Endothelial cell of umbilical vein (primary cell): ENCODE measurements around the gene XXYLT1.

Experiments used
- EZH2 ChIP-seq: IDR thresholded peaks from 2 replicates; pipeline ENCODE4 v1.6.1; 2012; ENCODE audit warnings: borderline replicate concordance, low read depth, mild to moderate bottlenecking, moderate library complexity, low read length, inconsistent platforms; ENCODE audit not compliant: severe bottlenecking
- FOS ChIP-seq: IDR thresholded peaks from 2 replicates; pipeline ENCODE4 v1.6.1; 2011; ENCODE audit warnings: mild to moderate bottlenecking, low read length, moderate library complexity, borderline replicate concordance; ENCODE audit not compliant: insufficient read depth
- GATA2 ChIP-seq: IDR thresholded peaks from 2 replicates; pipeline ENCODE4 v1.7.0; 2011; ENCODE audit warnings: low read depth, mild to moderate bottlenecking, moderate library complexity, mixed read lengths, low read length; ENCODE audit not compliant: insufficient read length, insufficient read depth
- JUN ChIP-seq: IDR thresholded peaks from 2 replicates; pipeline ENCODE4 v1.6.1; 2011; ENCODE audit warnings: borderline replicate concordance, low read depth; ENCODE audit not compliant: insufficient read length, insufficient read depth
- MYC ChIP-seq: IDR thresholded peaks from one replicate; pipeline ENCODE4 v1.6.1; 2011; ENCODE audit warnings: mild to moderate bottlenecking, low read depth, low read length
- POLR2A ChIP-seq: IDR thresholded peaks from 2 replicates; pipeline ENCODE4 v1.6.1; 2012; ENCODE audit warnings: low read depth, mild to moderate bottlenecking, control low read depth, low read length
- POLR2AphosphoS5 ChIP-seq: IDR thresholded peaks from 2 replicates; pipeline ENCODE4 v1.6.1; 2012; ENCODE audit warnings: low read depth, mild to moderate bottlenecking, control low read depth, low read length, moderate library complexity; ENCODE audit not compliant: insufficient read depth
- TF ChIP-seq, protein P1 (sequence below), 2 donors: IDR thresholded peaks; 1 replicate in 1 of 2; 2 replicates in 1 of 2; pipeline ENCODE4 v1.5.1; 2011; ENCODE audit warnings: low read length in 2 of 2, mild to moderate bottlenecking in 2 of 2, moderate library complexity in 2 of 2, control low read depth in 1 of 2, inconsistent platforms in 1 of 2, low read depth in 1 of 2; ENCODE audit not compliant: insufficient read depth in 1 of 2; ENCODE audit errors: extremely low read depth in 1 of 2

DNA sequence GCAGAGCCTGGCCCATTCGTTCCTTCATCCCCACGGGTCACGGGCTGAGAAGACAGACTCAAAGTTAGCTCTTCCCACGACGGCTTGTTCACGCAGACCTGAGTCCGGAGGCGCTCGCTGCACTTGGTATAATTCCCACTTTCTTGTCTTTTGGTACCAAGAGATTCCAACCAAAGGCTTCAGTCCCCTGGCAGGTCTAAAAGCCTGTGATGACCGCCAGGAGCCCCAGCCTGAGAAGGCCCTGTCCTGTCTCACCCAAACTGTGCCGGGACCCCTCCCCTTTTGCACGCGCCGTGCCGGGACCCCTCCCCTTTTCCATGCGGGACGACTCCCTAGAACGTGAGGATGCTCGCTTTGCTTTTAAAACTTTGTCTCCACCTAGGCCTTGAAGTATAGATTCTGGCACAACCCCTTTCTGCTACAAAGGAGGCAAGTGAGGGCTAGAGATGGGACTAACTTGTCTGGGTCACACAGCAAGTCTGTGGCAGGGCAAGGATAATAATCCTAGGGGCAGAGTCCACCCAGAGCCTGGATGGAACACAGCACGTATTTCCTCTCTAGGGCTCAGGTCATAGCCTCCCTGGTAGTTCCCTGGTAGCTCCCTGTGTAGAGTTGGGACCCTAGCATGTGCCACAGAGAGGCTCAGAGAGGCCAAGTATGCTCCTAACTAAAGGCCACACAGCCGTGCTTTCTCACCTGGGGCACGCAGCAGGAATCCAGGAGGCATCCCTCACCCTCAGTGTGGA lies 211.3 kb downstream of the XXYLT1 start:
- TF ChIP-seq, protein P1, sequence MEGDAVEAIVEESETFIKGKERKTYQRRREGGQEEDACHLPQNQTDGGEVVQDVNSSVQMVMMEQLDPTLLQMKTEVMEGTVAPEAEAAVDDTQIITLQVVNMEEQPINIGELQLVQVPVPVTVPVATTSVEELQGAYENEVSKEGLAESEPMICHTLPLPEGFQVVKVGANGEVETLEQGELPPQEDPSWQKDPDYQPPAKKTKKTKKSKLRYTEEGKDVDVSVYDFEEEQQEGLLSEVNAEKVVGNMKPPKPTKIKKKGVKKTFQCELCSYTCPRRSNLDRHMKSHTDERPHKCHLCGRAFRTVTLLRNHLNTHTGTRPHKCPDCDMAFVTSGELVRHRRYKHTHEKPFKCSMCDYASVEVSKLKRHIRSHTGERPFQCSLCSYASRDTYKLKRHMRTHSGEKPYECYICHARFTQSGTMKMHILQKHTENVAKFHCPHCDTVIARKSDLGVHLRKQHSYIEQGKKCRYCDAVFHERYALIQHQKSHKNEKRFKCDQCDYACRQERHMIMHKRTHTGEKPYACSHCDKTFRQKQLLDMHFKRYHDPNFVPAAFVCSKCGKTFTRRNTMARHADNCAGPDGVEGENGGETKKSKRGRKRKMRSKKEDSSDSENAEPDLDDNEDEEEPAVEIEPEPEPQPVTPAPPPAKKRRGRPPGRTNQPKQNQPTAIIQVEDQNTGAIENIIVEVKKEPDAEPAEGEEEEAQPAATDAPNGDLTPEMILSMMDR (IDR thresholded peaks at IDR 0.05; ENCODE audit: extremely low read depth in 1 of 2, insufficient read depth in 1 of 2, low read depth in 1 of 2, low read length in 2 of 2) = no peak
- TF ChIP-seq MYC (no peak), POLR2AphosphoS5 (no peak), FOS (no peak), EZH2 (no peak), POLR2A (no peak), GATA2 (no peak), JUN (no peak)
